Vagina (tissue), 2 donors: Measurements from ENCODE around the gene CMSS1.

Source experiments
- POLR2A ChIP-seq, 2 donors: fragments of 450-650 bp; IDR thresholded peaks; one replicate each; pipeline ENCODE4 v1.6.1; 2017; ENCODE audit warnings: antibody characterized with exemption in 2 of 2, mild to moderate bottlenecking in 2 of 2, moderate library complexity in 2 of 2
- POLR2AphosphoS5 ChIP-seq, 2 donors: sonication (generic); formaldehyde crosslinking; IDR thresholded peaks; one replicate each; pipeline ENCODE4 v1.9.0; 2017; ENCODE audit warnings: antibody characterized with exemption in 2 of 2, mild to moderate bottlenecking in 2 of 2, low read depth in 1 of 2; ENCODE audit not compliant: insufficient read depth in 1 of 2
- TF ChIP-seq, protein P1 (sequence below), 3 experiments: fragments of 450-650 bp in 2 of 3; fragments of 200-600 bp in 1 of 3; sonication (generic) in 1 of 3; IDR thresholded peaks; one replicate each; pipeline ENCODE4 v1.5.1; 2017 to 2019; ENCODE audit warnings: antibody characterized with exemption in 3 of 3, mild to moderate bottlenecking in 2 of 3, moderate library complexity in 2 of 3

DNA sequence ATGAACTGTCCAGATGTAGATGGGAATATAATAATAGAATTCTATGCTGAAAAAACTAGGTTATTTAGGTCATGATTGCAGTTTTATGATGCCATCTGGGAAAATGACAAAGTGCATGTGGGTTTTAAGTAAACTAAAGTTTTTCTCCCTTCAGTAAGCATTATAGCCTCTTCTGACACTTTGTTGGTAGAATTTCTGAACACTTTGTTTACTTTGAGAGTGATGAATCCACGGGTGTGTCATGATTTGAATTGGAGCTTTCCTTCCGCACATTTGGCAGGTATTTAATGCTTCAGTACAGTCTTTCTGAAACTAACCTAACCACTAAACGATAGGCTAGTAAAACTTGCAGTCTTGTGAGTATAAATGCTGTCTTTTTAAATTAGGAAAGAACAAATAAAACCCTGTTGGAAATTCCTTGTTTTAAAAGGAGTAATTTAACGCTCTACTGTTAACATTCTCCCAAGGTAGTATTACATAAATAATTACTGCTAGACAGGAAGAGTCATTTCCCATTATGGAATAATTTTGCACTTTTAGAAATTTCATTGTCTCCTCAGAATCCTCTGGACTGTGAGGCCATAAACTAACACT lies 289.7 kb downstream of the CMSS1 start:
- TF ChIP-seq, protein P1, sequence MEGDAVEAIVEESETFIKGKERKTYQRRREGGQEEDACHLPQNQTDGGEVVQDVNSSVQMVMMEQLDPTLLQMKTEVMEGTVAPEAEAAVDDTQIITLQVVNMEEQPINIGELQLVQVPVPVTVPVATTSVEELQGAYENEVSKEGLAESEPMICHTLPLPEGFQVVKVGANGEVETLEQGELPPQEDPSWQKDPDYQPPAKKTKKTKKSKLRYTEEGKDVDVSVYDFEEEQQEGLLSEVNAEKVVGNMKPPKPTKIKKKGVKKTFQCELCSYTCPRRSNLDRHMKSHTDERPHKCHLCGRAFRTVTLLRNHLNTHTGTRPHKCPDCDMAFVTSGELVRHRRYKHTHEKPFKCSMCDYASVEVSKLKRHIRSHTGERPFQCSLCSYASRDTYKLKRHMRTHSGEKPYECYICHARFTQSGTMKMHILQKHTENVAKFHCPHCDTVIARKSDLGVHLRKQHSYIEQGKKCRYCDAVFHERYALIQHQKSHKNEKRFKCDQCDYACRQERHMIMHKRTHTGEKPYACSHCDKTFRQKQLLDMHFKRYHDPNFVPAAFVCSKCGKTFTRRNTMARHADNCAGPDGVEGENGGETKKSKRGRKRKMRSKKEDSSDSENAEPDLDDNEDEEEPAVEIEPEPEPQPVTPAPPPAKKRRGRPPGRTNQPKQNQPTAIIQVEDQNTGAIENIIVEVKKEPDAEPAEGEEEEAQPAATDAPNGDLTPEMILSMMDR (IDR thresholded peaks at IDR 0.05): no peak
- TF ChIP-seq POLR2A (IDR thresholded peaks at IDR 0.05) (no peak), POLR2AphosphoS5 (IDR thresholded peaks at IDR 0.05; ENCODE audit: insufficient read depth in 1 of 2, low read depth in 1 of 2) (peak in 1 of 2 donors; percentile 82)
